Mesendoderm (in vitro differentiated cells): ENCODE measurements around the gene DNAJC12. TPM values are rescaled to one million over a fixed set of nuclear protein-coding genes. Genes with fewer than 3 reads are reported as not detected.
A peak's percentile ranks its signal among the peaks of the same experiment; 100 is the strongest.

Source experiments
- DNase-seq: peaks from one replicate; pipeline ENCODE4 v3.0.0; 2013
- H2AK5ac ChIP-seq: 2 replicates; pipeline ENCODE4 v1.6.1; 2013; ENCODE audit warnings: low read length, inconsistent platforms
- H2BK120ac ChIP-seq: 2 replicates; pipeline ENCODE4 v1.6.1; 2013; ENCODE audit warnings: low read depth, mild to moderate bottlenecking, low read length, moderate library complexity, mixed read lengths
- H2BK15ac ChIP-seq: replicated peaks from 2 replicates; pipeline ENCODE4 v1.6.1; 2013; ENCODE audit warnings: low read depth, mild to moderate bottlenecking, moderate library complexity
- H2BK5ac ChIP-seq: 2 replicates; pipeline ENCODE4 v1.6.1; 2013; ENCODE audit warnings: low read length, inconsistent platforms
- H3K18ac ChIP-seq: 2 replicates; pipeline ENCODE4 v1.6.1; 2013; ENCODE audit warnings: mild to moderate bottlenecking, low read length, mixed read lengths
- H3K23ac ChIP-seq: one replicate; pipeline ENCODE4 v1.6.1; 2013; ENCODE audit warnings: low read length
- H3K27ac ChIP-seq: 2 replicates; pipeline ENCODE4 v1.5.1; 2013; ENCODE audit warnings: low read depth, mild to moderate bottlenecking, inconsistent platforms, low read length, moderate library complexity
- H3K27me3 ChIP-seq: 2 replicates; pipeline ENCODE4 v1.6.1; 2013; ENCODE audit warnings: low read length, control low read depth, mild to moderate bottlenecking, inconsistent platforms; ENCODE audit not compliant: insufficient read depth, poor library complexity
- H3K36me3 ChIP-seq: 2 replicates; pipeline ENCODE4 v1.6.1; 2013; ENCODE audit warnings: low read length, inconsistent platforms; ENCODE audit not compliant: control insufficient read depth, insufficient read depth
- H3K4ac ChIP-seq: one replicate; pipeline ENCODE4 v1.6.1; 2013; ENCODE audit warnings: low read depth, mild to moderate bottlenecking, low read length, moderate library complexity
- H3K4me1 ChIP-seq: 2 replicates; pipeline ENCODE4 v1.6.1; 2013; ENCODE audit warnings: low read depth, low read length, inconsistent platforms; ENCODE audit not compliant: control insufficient read depth
- H3K4me2 ChIP-seq: 2 replicates; pipeline ENCODE4 v1.6.1; 2013; ENCODE audit warnings: low read length
- H3K4me3 ChIP-seq: 2 replicates; pipeline ENCODE4 v1.5.1; 2013; ENCODE audit warnings: mild to moderate bottlenecking, low read length
- H3K56ac ChIP-seq: one replicate; pipeline ENCODE4 v1.6.1; 2013; ENCODE audit warnings: low read length
- H3K79me1 ChIP-seq: 2 replicates; pipeline ENCODE4 v1.6.1; 2013; ENCODE audit warnings: low read length, inconsistent platforms
- H3K79me2 ChIP-seq: 2 replicates; pipeline ENCODE4 v1.6.1; 2013; ENCODE audit warnings: mild to moderate bottlenecking, low read length; ENCODE audit not compliant: control insufficient read depth, insufficient read depth
- H3K9ac ChIP-seq: 2 replicates; pipeline ENCODE4 v1.6.1; 2013; ENCODE audit warnings: low read length, inconsistent platforms
- H4K5ac ChIP-seq: one replicate; pipeline ENCODE4 v1.6.1; 2013; ENCODE audit warnings: low read length
- H4K8ac ChIP-seq: one replicate; pipeline ENCODE4 v1.6.1; 2013; ENCODE audit warnings: low read depth, mild to moderate bottlenecking, control low read depth, low read length, moderate library complexity
- WGBS: extraction: QIAGEN DNeasy Blood & Tissue Kit; methylation state at CpG from one replicate; pipeline ENCODE4 v1.1.7; 2013; ENCODE audit warnings: low lambda C conversion rate, missing lambda C conversion rate; ENCODE audit not compliant: insufficient coverage; ENCODE audit errors: extremely low coverage; 5-methylcytosine and 5-hydroxymethylcytosine counted together
- polyA plus RNA-seq, 2 experiments: library from polyadenylated mRNA; stranded (reverse); fragments of 200-250 nt; gene quantifications; one replicate each; pipeline ENCODE4 v1.2.3, GENCODE V29; 2013

The DNAJC12 gene
- polyA plus RNA-seq (2013, experiment 1 of 2), result 2.7 TPM
- 2.8 TPM for polyA plus RNA-seq (2013, experiment 2 of 2)

GRCh38 chr10:67837541-67838314 is at the start of gene DNAJC12:
Gene DNAJC12, minus strand, starts transcription at chr10:67838188. Its CDS starts 177 bp downstream, at chr10:67838011.
- H4K8ac ChIP-seq, result no peak within 1 kb of the TSS
- no peaks in the 10 kb centered on the region for H3K4me1 ChIP-seq
- H2AK5ac ChIP-seq, result no peak within 1 kb of the TSS
- no peak within 1 kb of the TSS for H3K23ac ChIP-seq
- no peaks in the 10 kb centered on the region for H3K79me1 ChIP-seq
- no peak within 1 kb of the TSS for H2BK5ac ChIP-seq
- no peak within 1 kb of the TSS for H2BK15ac ChIP-seq
- no peak within 1 kb of the TSS for H3K4me2 ChIP-seq
- H3K4me3 ChIP-seq, result no peak within 1 kb of the TSS
- H3K36me3 ChIP-seq, result no peaks in the 10 kb centered on the region
- H3K27me3 ChIP-seq, result no peaks in the 10 kb centered on the region
- no peak within 1 kb of the TSS for H3K18ac ChIP-seq
- H3K27ac ChIP-seq, result no peak within 1 kb of the TSS
- H4K5ac ChIP-seq, result no peak within 1 kb of the TSS
- no peak within 1 kb of the TSS for H2BK120ac ChIP-seq
- WGBS, result no CpG with 5 or more reads among the region's 5 CpGs
- no peaks in the 10 kb centered on the region for H3K79me2 ChIP-seq
- peak; percentile 46 for DNase-seq
- H3K56ac ChIP-seq, result no peak within 1 kb of the TSS
- no peak within 1 kb of the TSS for H3K4ac ChIP-seq
- H3K9ac ChIP-seq, result no peak within 1 kb of the TSS

DNA sequence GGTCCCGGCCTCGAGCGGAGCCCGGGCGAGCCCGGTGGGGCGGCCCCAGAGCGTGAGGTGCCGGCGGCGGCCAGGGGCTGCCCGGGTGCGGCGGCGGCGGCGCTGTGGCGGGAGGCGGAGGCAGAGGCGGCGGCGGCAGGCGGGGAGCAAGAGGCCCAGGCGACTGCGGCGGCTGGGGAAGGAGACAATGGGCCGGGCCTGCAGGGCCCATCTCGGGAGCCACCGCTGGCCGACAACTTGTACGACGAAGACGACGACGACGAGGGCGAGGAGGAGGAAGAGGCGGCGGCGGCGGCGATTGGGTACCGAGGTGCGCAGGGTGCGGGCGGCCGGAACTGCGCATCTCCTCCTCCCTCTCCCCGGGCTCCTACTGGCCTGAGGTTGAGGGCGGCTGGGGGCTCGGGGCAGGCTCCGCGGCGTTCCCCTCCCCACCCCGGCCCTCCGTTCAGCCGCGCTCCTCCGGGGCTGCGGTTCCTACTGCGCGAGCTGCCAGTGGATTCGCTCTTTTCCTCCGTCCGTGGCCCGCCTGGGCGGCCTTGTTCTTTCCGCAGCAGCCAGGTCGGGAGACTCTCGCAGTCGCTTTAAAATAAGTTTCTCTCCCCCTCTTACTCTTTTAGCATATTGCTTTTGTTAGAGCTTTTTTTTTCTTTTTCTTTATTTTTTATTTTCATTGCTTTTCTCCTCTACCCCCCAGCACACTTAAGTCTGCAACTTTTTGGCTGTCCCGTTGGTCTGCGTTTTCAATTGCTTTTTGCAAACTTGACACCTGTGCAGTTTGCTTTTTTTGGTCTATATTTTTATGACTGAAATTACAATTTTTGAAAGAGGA is 47.1 kb upstream of the DNAJC12 start:
- H3K4me3 ChIP-seq, result peak overlapping the region; percentile 73
- H2BK15ac ChIP-seq, result no peak overlapping the region
- no peak overlapping the region for H3K23ac ChIP-seq
- no peak overlapping the region for H2AK5ac ChIP-seq
- H3K79me1 ChIP-seq, result peaks cover 3% of the 10 kb centered on the region
- H3K4me1 ChIP-seq, result peaks cover 1% of the 10 kb centered on the region
- no peaks in the 10 kb centered on the region for H3K36me3 ChIP-seq
- DNase-seq, result peak; percentile 84
- H2BK120ac ChIP-seq, result peak overlapping the region; percentile 31
- no peak overlapping the region for H2BK5ac ChIP-seq
- H4K5ac ChIP-seq, result no peak overlapping the region
- peak overlapping the region; percentile 77 for H3K9ac ChIP-seq
- peak overlapping the region; percentile 97 for H3K27ac ChIP-seq
- peak overlapping the region; percentile 70 for H3K4ac ChIP-seq
- no peaks in the 10 kb centered on the region for H3K27me3 ChIP-seq
- H3K18ac ChIP-seq, result peak overlapping the region; percentile 96
- peak overlapping the region; percentile 84 for H3K56ac ChIP-seq
- no CpG with 5 or more reads among the region's 73 CpGs for WGBS
- H4K8ac ChIP-seq, result no peak overlapping the region
- peaks cover 20% of the 10 kb centered on the region for H3K79me2 ChIP-seq
- peak overlapping the region; percentile 5 for H3K4me2 ChIP-seq

GRCh38 chr10:67884313-67884841 is 46.4 kb upstream of the DNAJC12 start, which contains the start of gene SIRT1:
Gene SIRT1, plus strand, starts transcription at chr10:67884656. Its CDS starts 66 bp downstream, at chr10:67884722.
- Histone ChIP-seq H4K5ac (no peak within 1 kb of the TSS), H2BK5ac (no peak within 1 kb of the TSS), H3K4ac (peak within 1 kb of the TSS; percentile 70), H3K56ac (peak within 1 kb of the TSS; percentile 92), H2AK5ac (no peak within 1 kb of the TSS), H4K8ac (peak within 1 kb of the TSS; percentile 58), H3K79me2 (peaks cover 20% of the 10 kb centered on the region), H2BK120ac (peak within 1 kb of the TSS; percentile 31), H3K18ac (peak within 1 kb of the TSS; percentile 96), H3K4me2 (peak within 1 kb of the TSS; percentile 70), H3K27me3 (no peaks in the 10 kb centered on the region), H3K36me3 (no peaks in the 10 kb centered on the region), H3K79me1 (peaks cover 3% of the 10 kb centered on the region), H3K4me3 (peak within 1 kb of the TSS; percentile 73), H3K27ac (peak within 1 kb of the TSS; percentile 97), H3K4me1 (peaks cover 1% of the 10 kb centered on the region), H2BK15ac (no peak within 1 kb of the TSS), H3K9ac (peak within 1 kb of the TSS; percentile 88), H3K23ac (peak within 1 kb of the TSS; percentile 6)
- WGBS, result no CpG with 5 or more reads among the region's 62 CpGs
- peak; percentile 97 for DNase-seq

DNA sequence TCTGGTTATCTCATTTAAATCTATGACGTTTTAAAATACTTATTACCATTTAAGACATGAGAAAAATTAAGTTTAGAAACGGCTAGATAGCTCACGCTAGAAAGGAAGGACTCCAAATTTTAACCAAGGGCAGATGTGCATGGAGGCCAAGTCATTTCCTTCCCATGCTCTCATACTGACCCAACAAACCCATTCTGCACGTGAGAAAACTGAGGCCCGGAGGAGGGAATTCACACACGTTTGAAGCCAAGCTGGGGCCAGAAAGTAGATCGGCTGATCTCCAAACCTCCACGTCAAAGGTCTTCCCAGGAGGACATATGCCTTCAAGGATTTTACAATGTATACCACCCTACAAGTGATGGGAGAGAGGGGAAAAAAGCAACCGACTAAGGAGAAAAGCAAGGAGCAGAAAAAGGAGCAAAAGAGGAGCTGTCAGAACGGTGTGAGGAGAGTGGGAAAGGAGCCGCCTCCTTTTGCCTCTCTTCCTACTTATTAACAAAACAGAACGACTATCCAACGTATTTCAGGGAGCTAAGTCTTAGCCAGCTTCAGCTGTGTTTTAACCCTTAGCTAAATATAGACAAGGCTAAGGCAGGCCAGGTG is 45.8 kb upstream of the DNAJC12 start:
- peak overlapping the region; percentile 6 for H3K23ac ChIP-seq

DNA sequence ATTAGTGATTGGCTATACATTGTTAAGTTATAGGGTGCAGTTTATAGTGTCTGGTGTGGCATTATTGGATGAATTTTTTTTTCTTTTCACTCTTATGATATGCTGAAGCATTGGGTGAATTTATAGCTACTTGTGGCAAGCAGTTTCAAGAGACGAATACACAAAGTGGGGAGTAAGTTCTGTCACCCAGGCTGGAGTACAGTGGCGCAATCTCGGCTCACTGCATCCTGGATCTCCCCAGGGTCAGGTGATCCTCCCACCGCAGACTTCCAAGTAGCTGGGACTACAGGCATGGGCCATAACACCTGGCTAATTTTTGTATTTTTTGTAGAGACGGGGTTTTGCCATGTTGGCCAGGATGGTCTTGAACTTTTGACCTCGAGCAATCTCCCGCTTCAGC is 40.1 kb upstream of the DNAJC12 start:
- no peaks in the 10 kb centered on the region for H3K4me1 ChIP-seq
- H3K79me1 ChIP-seq, result no peaks in the 10 kb centered on the region
- H3K23ac ChIP-seq, result no peak overlapping the region
- H3K79me2 ChIP-seq, result no peaks in the 10 kb centered on the region
- no peak overlapping the region for H2BK5ac ChIP-seq
- H3K27me3 ChIP-seq, result no peaks in the 10 kb centered on the region
- no peak overlapping the region for H2AK5ac ChIP-seq
- H4K5ac ChIP-seq, result no peak overlapping the region
- no peak overlapping the region for H3K18ac ChIP-seq
- no peak for DNase-seq
- no peak overlapping the region for H3K4ac ChIP-seq
- no peak overlapping the region for H2BK120ac ChIP-seq
- H3K9ac ChIP-seq, result no peak overlapping the region
- no peak overlapping the region for H3K56ac ChIP-seq
- H3K27ac ChIP-seq, result no peak overlapping the region
- no peak overlapping the region for H4K8ac ChIP-seq
- no CpG with 5 or more reads among the region's 7 CpGs for WGBS
- H2BK15ac ChIP-seq, result no peak overlapping the region
- H3K4me3 ChIP-seq, result no peak overlapping the region
- no peak overlapping the region for H3K4me2 ChIP-seq
- no peaks in the 10 kb centered on the region for H3K36me3 ChIP-seq

More for the DNA sequence above, 45.8 kb upstream of the DNAJC12 start:
- H3K56ac ChIP-seq, result peak overlapping the region; percentile 92
- H4K5ac ChIP-seq, result no peak overlapping the region
- no peak overlapping the region for H2AK5ac ChIP-seq
- H3K79me2 ChIP-seq, result peaks cover 20% of the 10 kb centered on the region
- H3K4ac ChIP-seq, result no peak overlapping the region
- no peak overlapping the region for H2BK120ac ChIP-seq
- H3K79me1 ChIP-seq, result peaks cover 3% of the 10 kb centered on the region
- peak overlapping the region; percentile 29 for H3K18ac ChIP-seq
- H3K4me3 ChIP-seq, result peak overlapping the region; percentile 64
- peaks cover 1% of the 10 kb centered on the region for H3K4me1 ChIP-seq
- WGBS, result no CpG with 5 or more reads among the region's 13 CpGs
- H3K4me2 ChIP-seq, result peak overlapping the region; percentile 70
- H4K8ac ChIP-seq, result peak overlapping the region; percentile 58
- no peaks in the 10 kb centered on the region for H3K27me3 ChIP-seq
- peak overlapping the region; percentile 85 for H3K27ac ChIP-seq
- no peaks in the 10 kb centered on the region for H3K36me3 ChIP-seq
- H3K9ac ChIP-seq, result peak overlapping the region; percentile 88
- no peak overlapping the region for H2BK15ac ChIP-seq
- DNase-seq, result no peak
- no peak overlapping the region for H2BK5ac ChIP-seq
